Fibroblast of pulmonary artery (primary cell): ENCODE data around the gene IL1RL1.

Source experiments
- DNase-seq: peaks from one replicate; pipeline ENCODE4 v3.0.0-alpha.2; 2010; ENCODE audit warnings: low read depth
- H3K4me3 ChIP-seq: replicated peaks from 2 replicates; pipeline ENCODE4 v1.5.1; 2011; ENCODE audit warnings: low read depth, mild to moderate bottlenecking, control low read depth, low read length, moderate library complexity
- TF ChIP-seq, protein P1 (sequence below): IDR thresholded peaks from 2 replicates; pipeline ENCODE4 v1.5.1; 2011; ENCODE audit warnings: mild to moderate bottlenecking, control low read depth, low read length, inconsistent platforms; ENCODE audit errors: missing control alignments

IL1RL1 gene

GRCh38 chr2:102386004-102386403 is 74.6 kb downstream of the IL1RL1 start:
- DNase-seq, result no peak
- no peak overlapping the region for H3K4me3 ChIP-seq
- TF ChIP-seq, protein P1, sequence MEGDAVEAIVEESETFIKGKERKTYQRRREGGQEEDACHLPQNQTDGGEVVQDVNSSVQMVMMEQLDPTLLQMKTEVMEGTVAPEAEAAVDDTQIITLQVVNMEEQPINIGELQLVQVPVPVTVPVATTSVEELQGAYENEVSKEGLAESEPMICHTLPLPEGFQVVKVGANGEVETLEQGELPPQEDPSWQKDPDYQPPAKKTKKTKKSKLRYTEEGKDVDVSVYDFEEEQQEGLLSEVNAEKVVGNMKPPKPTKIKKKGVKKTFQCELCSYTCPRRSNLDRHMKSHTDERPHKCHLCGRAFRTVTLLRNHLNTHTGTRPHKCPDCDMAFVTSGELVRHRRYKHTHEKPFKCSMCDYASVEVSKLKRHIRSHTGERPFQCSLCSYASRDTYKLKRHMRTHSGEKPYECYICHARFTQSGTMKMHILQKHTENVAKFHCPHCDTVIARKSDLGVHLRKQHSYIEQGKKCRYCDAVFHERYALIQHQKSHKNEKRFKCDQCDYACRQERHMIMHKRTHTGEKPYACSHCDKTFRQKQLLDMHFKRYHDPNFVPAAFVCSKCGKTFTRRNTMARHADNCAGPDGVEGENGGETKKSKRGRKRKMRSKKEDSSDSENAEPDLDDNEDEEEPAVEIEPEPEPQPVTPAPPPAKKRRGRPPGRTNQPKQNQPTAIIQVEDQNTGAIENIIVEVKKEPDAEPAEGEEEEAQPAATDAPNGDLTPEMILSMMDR, result no peak

- TF ChIP-seq, protein P1, result no peak
- no peak for DNase-seq
- no peak overlapping the region for H3K4me3 ChIP-seq
Measured at GRCh38 chr2:102386867-102387541, 75.6 kb downstream of the IL1RL1 start.

GRCh38 chr2:102387763-102388546 is 76.6 kb downstream of the IL1RL1 start:
- no peak for DNase-seq
- TF ChIP-seq, protein P1, result no peak
- H3K4me3 ChIP-seq, result no peak overlapping the region

DNA sequence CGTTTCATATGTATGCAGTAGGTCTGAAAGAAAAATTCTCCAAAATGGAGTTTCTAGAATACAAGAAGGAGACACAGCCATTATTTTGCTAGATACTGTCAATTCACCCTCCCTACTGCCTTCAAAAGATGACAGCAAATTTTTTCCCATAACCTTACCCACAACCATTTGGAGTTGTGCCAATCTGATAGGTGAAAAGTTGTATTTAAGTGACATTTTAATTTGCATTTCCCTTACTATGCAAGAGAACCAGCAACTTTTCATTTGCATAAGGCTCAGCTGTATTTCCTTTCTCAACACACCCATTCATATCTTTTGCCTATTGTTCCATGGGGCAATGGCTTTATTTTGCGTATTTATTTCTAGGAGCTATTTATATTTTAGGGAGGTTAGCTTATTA is 80.2 kb downstream of the IL1RL1 start:
- TF ChIP-seq, protein P1, result no peak
- no peak overlapping the region for H3K4me3 ChIP-seq
- no peak for DNase-seq

GRCh38 chr2:102392096-102392495 is 80.7 kb downstream of the IL1RL1 start:
- no peak for DNase-seq
- TF ChIP-seq, protein P1, result no peak
- no peak overlapping the region for H3K4me3 ChIP-seq

DNA sequence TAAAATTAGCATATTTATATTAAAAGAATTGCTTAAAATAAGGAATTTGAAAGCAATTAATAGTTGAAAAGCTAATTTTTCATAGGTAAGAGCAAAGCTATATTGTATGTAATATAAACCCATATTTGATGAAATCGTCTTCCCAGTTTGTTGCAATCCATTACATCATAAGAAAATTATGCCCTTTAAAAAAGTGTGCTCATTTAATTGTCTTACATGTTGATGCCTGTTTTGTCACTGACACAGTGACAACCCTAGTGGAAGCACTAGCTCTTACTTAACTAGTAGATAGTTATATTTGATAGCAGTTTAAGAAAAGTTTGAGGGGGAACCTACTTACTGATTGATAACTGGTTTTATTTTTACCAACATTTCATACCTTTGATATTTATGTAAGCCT is 81.6 kb downstream of the IL1RL1 start:
- DNase-seq, result no peak
- no peak overlapping the region for H3K4me3 ChIP-seq
- TF ChIP-seq, protein P1, result no peak
